HG03460 (cell line): ENCODE data around the gene TOP3B.

Experiments
- ATAC-seq: cut with Tn5 transposase; IDR thresholded peaks from one replicate; pipeline ENCODE4 v1.9.1; 2021; ENCODE audit not compliant: unreplicated experiment

TOP3B gene

GRCh38 chr22:21963286-21963685, 19.3 kb downstream of the TOP3B start:
- no peak for ATAC-seq

- ATAC-seq, result no peak
Observed at GRCh38 chr22:21962655-21962949, 20.0 kb downstream of the TOP3B start.

GRCh38 chr22:21961886-21962654, 20.5 kb downstream of the TOP3B start:
- ATAC-seq, result no peak

- no peak for ATAC-seq
Observed at GRCh38 chr22:21961127-21961867, 21.3 kb downstream of the TOP3B start.

GRCh38 chr22:21960200-21961126, 22.1 kb downstream of the TOP3B start:
- no peak for ATAC-seq

- ATAC-seq, result no peak
Observed at GRCh38 chr22:21959274-21960074, 23.1 kb downstream of the TOP3B start.

DNA sequence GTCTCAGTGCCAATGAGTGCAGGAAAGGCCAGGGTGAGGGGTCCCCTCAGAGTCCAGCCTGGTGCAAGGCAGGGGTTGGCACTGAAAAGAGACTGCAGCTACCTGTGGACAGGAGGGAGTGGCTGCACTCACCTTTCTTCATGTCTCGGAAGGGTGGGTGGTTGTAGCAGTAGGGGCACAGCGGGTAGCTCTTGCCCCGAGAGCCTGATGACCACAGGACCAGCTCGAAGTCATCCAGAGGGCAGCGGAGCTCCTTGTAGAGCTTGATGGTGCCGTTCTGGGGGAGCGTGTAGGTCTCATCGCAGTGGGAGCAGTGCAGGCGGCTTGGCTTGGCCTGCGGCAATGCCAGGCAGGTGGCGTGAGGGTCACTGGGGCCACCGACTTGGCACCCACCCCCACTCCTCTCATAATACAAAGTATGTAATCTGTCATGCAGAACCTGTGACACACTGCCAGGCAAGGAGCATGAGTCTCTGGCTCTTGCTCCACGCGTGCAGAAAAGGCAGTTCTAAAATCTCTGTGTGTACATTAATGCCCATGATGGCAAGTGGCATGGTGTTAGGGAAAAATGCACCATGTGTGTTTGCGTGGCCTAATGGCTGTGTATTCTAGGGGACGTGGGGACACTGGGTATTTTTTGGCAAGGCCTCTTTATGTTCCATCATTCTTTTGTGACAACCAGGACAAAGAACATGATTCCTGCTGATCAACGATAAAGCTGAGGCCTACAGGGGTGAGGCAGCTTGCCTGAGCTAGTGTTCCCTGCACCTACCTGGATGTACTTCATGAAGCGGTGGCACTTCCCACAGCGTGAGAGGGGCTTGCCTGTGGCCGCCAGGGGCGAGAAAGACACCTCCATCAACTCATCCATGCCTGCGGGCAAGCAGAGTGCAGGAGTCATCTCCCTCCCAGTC, 24.0 kb downstream of the TOP3B start:
- ATAC-seq, result no peak

DNA sequence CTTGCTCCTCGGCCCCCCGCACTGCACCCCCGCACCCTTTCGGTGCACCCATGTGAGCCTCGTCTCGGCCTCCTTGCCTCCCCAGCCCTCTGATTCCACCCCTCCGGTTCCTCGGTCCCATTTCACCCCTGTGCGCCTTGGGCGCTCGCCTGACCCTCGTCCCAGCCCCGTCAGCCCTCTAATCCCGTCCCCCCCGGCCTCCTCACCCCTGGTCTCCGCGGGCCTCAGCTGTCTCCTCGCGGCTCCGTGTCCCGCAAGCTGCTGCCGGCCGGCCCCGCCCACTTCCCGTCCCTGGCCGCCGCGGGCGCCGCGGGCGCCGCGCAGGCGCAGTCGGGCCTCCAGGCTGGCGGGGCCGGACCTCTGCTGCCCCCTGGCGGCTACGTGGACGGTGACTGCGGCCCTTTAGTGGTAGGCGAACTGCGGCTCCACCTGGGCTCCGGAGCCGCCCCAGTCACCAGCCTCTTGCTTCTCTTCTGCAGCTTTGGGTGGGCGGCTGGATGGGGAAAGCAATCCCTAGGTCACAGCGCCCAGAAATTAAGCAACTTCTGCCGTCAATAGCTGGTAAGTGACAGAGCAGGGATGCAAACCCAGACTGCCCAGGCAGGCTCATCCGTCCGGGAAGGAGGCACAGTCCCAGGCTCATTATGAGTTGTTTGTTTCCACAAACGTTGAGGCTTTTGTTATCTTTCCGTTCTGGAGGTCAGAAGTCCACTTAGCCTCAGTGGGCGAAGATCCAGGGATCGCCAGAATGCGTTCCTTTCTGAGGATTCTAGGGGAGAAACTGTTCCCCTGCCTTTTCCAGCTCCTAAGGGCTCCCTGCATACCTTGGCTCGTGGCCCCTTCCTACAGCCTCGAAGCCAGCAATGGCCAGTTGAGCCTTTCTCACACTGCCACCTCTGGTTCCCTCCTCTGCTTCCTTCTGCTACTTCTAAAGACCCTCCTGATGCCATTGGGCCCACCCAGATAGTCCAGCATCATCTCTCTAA, 29.7 kb downstream of the TOP3B start, which contains the start of gene PPM1F:
Gene PPM1F (minus strand): TSS at position 263 of the 986 bp plus-strand sequence. CDS start 6,800 bp downstream, outside the sequence.
- peak; percentile 59 for ATAC-seq

- ATAC-seq, result no peak
Observed at GRCh38 chr22:21951931-21952465, 30.6 kb downstream of the TOP3B start.

- ATAC-seq, result no peak
Observed at GRCh38 chr22:21951062-21951461, 31.5 kb downstream of the TOP3B start.

GRCh38 chr22:21949948-21950347, 32.6 kb downstream of the TOP3B start:
- ATAC-seq, result no peak

- ATAC-seq, result no peak
Observed at GRCh38 chr22:21949569-21949918, 33.0 kb downstream of the TOP3B start.

GRCh38 chr22:21948824-21949568, 33.6 kb downstream of the TOP3B start:
- no peak for ATAC-seq

DNA sequence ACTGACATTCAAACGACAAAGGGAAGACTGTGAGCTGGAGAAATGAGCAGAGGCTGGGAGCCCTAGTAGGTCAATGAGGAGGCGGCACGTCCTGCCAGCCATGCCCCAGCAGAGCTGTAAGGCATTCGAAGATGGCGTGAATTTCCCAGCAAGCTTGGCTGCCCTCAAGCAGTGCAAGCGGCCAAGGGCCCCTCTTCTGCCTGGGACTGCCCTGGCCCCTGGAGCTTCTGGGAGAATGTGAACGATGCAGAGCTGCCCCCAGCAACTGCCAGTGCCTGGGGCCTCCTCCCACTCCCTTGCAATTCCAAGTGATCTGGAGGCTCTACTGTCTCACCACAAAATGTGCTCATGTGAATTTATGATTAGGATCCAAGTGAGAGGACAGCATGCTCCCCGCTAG, 34.2 kb downstream of the TOP3B start:
- no peak for ATAC-seq

DNA sequence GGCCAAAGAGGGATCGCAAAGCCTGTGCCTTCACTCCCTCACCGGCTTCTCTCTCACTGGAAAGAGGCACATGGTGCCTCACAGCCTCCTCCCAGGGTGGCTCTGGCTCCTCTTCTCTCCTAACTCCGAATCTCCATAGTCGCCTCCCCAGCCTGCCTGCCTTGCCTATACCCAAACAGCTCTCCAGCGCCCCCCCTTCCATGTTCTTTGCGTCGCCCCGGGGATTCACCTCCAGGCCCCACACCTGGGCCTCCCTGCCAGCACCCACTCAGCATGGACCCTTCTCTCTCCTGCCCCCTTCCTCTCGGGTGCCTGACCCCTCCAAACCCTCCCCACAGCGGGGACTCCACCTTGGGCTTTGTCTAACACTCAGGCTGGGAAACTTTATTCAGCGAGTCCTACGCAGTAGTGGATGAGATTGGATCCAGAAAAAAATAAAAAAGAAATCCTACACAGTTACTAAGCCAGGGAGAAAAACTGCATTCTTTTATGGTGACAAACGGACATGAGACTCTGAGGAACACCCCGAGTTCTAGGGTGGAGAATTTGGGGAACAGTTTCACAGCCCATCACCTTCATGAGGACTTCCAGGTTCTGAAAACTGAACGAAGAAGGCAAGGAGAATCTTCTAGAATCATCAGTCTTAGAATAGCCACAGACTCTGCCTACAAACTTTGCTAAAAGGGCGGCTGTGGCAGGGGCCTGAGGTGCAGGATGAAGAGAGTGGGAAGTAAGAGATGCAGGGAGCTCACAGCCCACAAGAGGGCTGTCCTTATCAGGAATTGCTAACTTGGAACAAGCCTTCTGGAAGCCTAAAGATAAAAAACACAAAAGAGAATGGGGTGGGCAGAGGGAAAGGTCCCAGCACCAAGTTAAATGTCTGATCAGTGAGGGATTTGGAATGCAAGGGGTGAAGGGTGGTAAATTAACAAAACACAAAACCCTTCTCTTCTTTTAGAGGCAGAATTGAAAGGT, 35.3 kb downstream of the TOP3B start:
- ATAC-seq, result no peak

GRCh38 chr22:21946262-21946925, 36.2 kb downstream of the TOP3B start:
- no peak for ATAC-seq
